Inferior parietal cortex (tissue), 1 donor: Measurements from ENCODE around the gene DNMT3L.
"Not testable (repeated sequence)": the region's sequence is repeated elsewhere in the genome, so short reads cannot be mapped to it uniquely, and the experiment has no call there.

Source experiments
- DNase-seq: peaks from one replicate; pipeline ENCODE4 v3.0.0-alpha.2; 2016; ENCODE audit errors: extremely low spot score

The DNMT3L gene

GRCh38 chr21:44249204-44250037 is 12.3 kb downstream of the DNMT3L start:
- DNase-seq, result not testable (repeated sequence)

GRCh38 chr21:44247904-44248303 is 13.8 kb downstream of the DNMT3L start:
- not testable (repeated sequence) for DNase-seq

- not testable (repeated sequence) for DNase-seq
Measured at GRCh38 chr21:44243980-44244379, 17.7 kb downstream of the DNMT3L start.

- not testable (repeated sequence) for DNase-seq
Measured at GRCh38 chr21:44241281-44241680, 20.4 kb downstream of the DNMT3L start.

- DNase-seq, result not testable (repeated sequence)
Measured at GRCh38 chr21:44240842-44241241, 20.9 kb downstream of the DNMT3L start, which contains the start of gene ICOSLG. Gene ICOSLG (minus strand): TSS chr21:44240943. CDS start chr21:44240817, 126 bp downstream.

GRCh38 chr21:44240353-44240752 is 21.3 kb downstream of the DNMT3L start:
- DNase-seq, result not testable (repeated sequence)

GRCh38 chr21:44229561-44229960 is 32.1 kb downstream of the DNMT3L start:
- not testable (repeated sequence) for DNase-seq

GRCh38 chr21:44228109-44228508 is 33.6 kb downstream of the DNMT3L start:
- DNase-seq, result not testable (repeated sequence)

GRCh38 chr21:44227614-44228013 is 34.1 kb downstream of the DNMT3L start:
- not testable (repeated sequence) for DNase-seq

- DNase-seq, result not testable (repeated sequence)
Measured at GRCh38 chr21:44225605-44226004, 36.1 kb downstream of the DNMT3L start.

- DNase-seq, result not testable (repeated sequence)
Measured at GRCh38 chr21:44223334-44223733, 38.4 kb downstream of the DNMT3L start.

- not testable (repeated sequence) for DNase-seq
Measured at GRCh38 chr21:44220674-44221073, 41.0 kb downstream of the DNMT3L start.

GRCh38 chr21:44218461-44218860 is 43.2 kb downstream of the DNMT3L start:
- DNase-seq, result not testable (repeated sequence)

GRCh38 chr21:44211978-44212377 is 49.7 kb downstream of the DNMT3L start:
- DNase-seq, result not testable (repeated sequence)

- DNase-seq, result not testable (repeated sequence)
Measured at GRCh38 chr21:44211574-44211973, 50.1 kb downstream of the DNMT3L start.

- DNase-seq, result not testable (repeated sequence)
Measured at GRCh38 chr21:44207860-44208646, 53.6 kb downstream of the DNMT3L start.

- not testable (repeated sequence) for DNase-seq
Measured at GRCh38 chr21:44206698-44207676, 54.7 kb downstream of the DNMT3L start.

- not testable (repeated sequence) for DNase-seq
Measured at GRCh38 chr21:44206187-44206586, 55.5 kb downstream of the DNMT3L start.

GRCh38 chr21:44202590-44203299 is 59.0 kb downstream of the DNMT3L start:
- DNase-seq, result not testable (repeated sequence)

- DNase-seq, result not testable (repeated sequence)
Measured at GRCh38 chr21:44199997-44200396, 61.7 kb downstream of the DNMT3L start.
